NCI-H1436 treated with DMSO at 0.1 percent for 48 hours (cell line): ENCODE data around the gene CRYM.
"Not testable (repeated sequence)": the region's sequence is repeated elsewhere in the genome, so short reads cannot be mapped to it uniquely, and the experiment has no call there.

Experiments used
- DNase-seq: peaks from one replicate; lab custom pipeline; 2025; lab: John Stamatoyannopoulos, UW

The CRYM gene

DNA sequence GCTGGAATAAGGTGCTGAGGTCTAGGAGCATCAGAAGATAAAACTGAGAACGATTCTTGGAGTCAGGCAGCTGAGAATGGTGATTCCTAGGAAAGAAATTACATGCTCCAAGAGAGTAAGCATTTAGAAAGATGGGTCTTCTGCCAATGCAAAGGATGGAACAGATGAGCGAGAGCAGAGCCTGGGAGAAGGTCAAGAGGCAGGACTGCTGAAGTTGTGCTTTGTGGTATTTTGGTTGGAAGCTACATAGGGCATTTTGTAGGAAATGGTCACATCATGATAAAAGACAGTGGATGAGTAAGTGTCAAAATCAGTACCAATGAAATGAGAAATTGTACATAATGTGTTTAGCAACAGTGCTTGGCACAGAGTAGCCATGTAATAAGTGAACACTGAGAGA, 1.4 kb upstream of the CRYM start:
- no peak for DNase-seq

DNA sequence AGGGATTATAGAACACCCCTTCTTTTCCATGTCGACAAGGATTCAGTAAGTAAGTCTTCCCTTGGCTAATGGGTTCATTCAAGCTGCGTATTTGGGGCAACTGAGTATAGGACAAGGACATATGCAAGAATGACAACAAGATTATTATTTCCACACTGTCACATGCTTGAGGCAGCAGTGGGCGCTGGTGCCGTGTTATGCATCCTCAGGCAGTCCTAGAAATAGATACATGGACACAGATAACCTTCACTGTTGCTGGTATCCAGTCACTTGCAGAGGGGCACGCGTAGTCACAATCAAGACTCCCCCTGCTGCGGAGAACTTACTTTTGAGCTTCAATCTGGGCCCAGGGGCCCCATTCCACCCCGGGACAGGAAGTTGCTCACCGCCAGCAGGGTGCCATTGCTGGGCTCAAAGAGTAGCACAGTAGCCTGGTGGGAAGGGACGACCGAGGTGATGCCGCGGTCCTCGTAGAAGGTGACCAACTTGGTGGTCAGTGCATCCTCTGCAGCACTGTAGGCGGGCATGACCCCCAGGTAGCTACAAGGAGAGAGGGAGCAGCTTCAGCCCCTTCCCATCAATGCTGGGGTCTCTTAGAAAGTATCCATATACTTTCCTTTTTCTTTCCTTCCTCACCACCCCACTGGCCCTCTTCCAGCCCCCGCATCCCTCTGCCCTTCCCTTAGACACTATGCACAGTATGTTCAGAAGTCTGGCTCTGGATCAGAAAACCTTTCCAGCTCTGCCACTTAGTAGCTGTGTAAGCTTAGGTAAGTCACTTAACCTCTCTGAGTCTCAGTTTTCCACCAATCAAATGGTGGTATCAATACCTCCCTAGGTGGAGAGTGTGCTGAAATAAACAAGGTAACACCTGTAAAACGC, 804 bp downstream of the CRYM start:
- DNase-seq = no peak

DNA sequence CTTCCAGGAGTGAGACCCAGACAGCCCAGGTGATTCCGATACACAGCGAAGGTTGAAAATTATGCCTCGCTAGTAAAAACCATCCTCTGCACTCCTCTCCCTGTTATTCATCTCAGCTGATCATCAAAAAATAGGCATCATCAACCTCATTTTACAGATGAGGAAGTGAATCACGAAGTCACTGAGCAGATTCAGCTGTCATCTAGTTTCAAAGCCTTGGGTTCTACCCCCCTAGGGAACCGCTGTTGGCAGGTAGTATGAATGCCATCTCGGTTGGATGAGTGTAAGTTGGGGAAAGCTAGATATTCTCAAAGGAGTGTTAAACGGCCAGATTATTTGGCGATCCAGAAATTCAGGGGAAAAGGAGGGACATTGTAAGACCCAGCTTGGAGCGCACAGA, 2.0 kb downstream of the CRYM start:
- no peak for DNase-seq

DNA sequence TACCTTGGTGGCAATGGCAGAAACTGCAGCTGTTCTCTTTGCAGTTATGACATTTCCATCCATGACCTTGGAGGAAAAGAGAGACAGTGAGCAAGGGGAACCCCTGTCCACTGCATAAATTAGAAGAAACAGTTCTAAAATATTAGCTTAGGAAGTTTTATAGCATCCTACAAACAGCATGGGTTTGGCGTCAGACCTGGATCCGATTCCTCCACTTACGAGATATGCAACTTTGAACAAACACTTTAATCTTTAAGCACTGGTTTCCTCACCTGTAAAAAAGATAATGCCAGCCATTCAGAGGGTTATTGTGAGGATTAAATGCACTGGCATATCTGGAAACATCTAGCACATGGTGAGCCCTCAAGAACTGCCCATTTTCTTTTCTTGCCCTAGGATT, 2.6 kb downstream of the CRYM start:
- DNase-seq = no peak

DNA sequence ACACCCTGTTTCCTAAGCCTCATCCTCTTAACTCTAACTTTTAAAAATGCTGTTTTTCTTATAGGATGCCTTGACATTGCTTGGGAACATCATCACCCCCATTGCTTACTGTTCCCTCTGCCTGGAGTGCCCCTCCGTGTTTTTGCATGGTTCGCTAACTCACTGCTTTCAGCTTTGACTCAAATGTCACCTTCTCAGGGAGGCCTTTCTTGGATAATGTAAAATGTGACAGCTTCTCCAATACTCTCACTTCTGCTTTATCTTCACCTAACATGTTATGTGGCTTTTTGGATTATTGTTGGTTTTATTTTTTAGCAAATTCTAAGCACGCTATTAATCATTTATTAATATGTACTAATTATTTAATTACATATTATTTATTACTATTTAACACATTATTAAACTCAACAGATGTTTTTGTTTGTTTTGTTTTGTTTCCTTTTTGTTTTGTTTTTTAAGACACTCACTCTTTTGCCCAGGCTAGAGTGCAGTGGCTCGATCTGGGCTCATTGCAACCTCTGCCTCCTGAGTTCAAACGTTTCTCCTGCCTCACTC, 3.8 kb downstream of the CRYM start:
- no peak for DNase-seq

DNA sequence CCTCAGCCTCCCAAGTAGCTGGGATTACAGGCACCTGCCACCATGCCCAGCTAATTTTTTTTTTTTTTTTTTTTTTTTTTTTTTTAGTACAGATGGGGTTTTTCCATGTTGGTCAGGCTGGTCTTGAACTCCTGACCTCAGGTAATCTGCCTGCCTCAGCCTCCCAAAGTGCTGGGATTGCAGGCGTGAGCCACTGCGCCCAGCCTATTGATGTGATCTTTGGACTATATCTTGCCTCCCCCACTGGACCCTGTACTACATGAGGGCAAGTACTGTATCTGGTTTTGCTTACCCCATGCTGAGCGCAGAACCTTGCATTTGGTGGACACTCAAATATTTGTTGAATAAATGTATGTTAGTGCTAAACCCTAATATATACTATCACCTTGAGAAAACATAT, 5.3 kb downstream of the CRYM start:
- not testable (repeated sequence) for DNase-seq

DNA sequence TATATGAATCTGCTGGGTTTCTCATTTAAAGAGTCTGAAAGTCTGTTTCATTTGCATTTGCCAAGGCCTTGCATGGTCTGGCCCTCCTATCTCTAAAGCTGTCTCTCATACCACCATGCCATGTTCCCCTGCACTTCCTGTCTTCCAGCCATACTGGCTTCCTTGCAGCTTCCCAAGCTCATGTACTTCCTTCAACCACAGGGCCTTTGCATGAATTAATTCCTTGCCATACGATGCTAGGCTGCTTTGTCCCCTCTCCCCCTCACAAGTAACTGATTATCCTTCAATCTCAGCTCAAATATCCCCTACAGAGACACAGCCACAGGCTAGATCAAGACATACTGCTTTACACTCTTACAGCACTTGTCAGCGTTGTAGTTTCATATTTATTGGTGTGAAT, 5.8 kb downstream of the CRYM start:
- no peak for DNase-seq

DNA sequence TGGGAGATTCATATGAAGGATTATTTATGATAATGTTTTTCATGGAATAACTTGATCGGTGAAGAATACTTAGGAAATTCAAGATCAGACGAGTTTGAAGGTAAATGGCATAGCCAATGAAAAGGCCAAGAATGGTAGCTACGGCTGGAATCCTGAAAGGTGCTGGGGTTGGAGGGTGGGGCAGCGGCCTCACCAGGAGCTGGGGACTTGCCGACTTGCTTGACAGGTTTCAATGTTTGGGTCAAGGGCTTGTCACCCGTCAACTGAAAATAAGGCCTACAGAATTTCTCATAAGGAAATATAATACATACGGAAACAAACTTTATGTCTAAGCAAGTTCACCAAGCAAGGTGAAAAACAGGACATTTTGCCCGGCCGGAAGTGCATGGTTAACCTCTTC, 9.9 kb downstream of the CRYM start:
- DNase-seq = no peak

DNA sequence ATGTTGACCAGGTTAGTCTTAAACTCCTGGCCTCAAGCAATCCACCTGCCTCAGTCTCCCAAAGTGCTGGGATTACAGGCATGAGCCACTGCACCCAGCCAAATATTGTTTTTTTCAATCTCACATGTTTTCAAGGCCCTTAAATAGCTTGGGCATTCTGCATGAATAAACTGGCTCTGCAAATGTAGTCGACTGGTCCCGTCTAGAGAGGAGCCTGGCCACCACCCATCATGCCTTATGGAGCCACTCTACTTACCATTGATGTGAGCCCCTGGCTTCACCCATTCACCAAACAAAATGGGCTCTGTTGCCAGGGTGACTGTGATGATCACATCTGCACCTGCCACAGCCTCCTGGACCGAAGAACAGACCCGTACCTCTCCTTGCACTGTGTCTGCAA, 10.8 kb downstream of the CRYM start:
- no peak for DNase-seq

DNA sequence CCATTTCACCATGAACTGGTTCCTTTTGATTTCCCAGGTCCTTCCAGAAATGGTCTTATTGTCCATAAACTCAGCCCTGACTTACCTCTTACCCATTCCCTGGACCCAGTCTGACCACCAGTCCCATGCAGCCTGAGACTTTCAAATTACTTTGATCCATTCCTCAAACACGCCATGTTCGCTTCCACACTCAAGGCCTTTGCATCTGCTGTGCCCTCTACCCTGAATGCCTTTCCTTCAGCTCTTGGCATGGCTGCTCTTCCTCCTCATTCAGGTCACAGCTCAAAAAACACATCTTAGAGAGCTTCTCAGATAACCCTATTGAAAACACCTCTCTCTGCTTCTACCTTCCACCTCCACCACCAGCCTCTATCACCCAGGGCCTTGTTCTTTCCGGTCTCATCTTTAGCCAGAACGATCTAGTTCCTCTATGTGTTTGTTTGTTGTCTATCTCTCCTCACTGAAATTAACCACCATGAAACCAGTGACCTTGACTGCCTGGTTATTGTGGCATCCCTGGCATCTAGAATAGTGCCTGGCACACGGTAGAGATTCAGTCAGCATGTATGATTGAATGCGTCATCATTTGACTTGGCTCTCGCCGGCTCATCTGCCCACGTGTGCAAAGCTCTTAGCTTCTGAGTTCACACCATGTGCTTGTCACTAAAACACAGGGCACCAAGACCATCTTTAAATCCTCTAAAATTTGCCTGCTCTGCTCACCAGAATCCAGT, 12.8 kb downstream of the CRYM start:
- DNase-seq = no peak

DNA sequence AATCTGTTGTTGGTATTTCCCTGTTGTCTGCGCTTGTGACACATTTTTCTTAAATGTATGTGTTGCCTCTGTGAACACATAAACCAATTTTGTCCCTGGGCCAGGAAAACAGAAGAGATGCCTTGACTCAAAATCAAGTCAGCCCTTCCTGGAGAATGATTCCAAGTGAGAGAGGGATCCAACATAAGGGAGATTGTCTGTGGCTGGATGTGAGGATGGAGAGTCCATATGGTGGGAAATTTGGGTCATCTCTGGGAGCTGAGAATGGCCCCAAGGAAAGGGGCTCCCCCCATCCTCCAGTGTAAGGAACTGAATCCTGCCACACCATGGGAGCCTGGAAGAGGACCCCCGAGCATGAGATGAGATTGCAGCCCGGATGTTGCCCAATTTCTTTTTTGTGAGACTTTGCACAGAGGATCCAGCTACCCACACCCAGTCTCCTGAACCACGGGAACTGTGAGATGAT, 13.5 kb downstream of the CRYM start:
- no peak for DNase-seq

DNA sequence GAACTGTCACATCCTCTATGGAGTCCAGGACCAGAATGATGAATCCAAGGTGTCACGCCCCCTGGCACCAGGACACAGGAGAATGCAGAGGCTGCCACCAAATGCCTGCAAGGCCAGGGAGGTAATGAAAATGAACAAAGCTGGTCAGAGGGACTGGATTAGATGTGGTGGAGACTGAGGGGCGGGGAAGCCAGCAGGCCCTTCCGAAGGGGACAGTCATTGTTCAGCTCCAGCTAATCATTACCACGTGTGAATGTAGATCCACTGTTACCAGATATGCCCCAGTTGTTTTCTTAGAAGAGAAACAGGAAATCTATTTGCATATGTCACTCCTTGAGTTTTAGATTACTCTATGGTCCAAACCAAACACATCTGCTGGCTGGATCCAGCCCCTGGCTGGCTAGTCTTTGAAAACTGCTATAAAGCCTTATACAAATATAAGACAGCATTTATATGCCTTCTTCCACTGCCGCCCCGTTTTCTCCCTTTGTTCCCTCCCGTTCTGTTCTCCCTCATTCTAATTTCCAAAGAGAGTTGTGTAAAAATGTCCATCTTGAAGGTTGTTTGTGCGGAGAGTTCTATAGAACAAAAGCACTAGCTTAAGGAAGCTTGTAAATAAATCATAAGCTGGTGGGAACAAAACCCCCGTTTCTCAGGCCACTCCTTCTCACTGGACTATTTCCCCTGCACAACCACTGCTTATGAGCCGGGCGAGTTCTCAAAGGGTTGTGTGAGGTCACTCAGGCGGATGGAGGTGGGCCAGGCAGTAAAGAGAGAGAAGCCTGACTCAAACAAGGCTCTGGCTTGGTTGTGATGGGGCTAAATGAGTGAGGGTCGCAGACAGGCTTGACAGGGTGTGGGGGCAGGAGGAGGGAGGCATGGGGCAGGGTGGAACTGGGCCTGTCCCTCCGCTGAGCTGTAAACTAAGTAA, 14.2 kb downstream of the CRYM start:
- no peak for DNase-seq

DNA sequence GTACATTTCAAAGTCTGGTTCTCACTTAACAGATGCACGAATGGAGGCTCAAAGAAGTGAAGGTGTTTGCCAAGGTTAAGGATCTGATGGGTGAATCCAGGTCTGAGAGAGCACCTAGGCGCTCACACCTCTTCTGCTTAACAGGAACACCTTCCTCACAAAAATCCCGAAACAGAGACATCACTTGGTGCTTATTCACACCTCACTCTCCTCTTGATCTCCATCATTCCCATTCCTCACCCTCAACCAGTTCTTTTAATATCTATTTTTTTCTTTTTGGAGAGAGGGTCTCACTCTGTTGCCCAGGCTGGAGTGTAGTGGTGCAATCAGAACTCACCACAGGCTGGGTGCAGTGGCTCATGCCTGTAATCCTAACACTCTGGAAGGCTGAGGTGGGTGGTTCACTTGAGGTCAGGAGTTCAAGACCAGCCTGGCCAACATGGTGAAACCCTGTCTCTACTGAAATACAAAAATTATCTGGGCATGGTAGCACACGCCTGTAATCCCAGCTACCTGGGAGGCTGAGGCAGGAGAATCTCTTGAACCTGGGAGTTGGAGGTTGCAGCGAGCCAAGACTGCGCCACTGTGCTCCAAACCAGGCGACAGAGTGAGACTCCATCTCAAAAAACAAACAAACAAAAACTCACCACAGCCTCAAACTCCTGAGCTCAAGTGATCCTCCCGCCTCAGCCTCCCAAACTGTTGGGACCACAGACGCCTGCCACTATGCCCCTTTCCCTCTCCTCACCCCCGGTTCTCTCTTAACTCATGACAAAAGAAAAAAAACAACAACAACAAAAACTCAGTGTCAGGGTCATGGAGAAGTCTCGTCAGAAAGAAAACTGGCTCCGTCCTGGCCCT, 15.1 kb downstream of the CRYM start:
- no peak for DNase-seq

DNA sequence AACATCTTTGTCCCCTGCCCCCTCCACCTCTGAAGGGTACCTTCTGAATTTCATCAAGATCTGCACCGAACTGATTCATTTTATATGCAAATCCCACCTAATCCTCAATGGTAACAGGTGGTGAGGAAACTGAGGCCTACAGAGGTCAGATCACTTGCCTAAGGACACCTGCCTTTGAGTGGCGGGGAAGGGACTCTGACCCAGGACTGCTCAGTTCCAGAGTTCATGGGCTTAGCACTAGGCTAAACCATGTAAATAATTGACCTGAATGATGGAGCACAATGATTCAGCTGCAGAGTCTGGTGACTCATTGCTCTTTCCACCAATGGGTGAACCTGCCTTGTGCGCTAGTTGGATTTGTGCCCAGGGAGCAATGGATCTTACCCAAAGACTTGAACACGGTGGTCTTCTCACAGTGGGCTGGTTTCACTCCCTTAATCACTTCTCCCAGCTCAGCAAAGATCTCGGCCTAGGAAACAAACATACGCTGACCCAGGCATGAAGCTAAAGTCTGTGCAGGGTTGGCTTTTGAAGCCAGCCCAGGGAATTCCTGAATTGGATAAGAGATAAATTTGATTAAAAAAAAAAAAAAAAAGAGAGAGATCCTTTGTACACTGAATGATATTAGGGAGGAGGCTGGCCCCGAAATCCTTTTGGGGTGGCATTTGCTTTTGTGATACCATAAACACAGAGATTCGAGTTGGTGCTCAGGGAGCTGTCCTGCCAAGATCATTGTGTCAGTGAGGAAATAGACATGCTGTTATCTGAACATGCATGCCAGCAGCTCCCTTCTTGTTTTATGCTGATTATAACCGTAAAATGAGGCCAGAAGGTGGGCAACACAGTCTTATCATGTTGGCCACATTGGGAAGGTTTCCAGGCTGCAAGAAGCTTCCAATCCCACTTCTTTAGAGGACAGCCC, 17.0 kb downstream of the CRYM start:
- no peak for DNase-seq

DNA sequence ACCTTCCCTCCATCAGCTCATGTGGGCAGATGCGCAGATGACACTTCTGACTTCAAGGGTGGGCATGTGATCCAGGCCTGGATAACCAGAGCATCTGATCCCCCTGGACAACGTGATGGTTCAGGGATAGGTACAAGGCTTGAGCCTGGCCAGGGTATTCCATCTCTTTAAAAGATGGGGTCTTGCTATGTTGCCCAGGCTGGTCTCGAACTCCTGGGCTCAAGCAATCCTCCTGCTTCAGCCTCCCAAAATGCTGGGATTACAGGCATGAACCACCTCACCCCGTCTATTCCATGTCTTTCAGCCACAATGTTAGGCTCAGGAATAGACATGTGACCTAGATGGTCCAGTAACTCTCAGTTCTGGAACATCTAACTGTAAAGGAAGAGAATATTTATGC, 20.8 kb downstream of the CRYM start:
- DNase-seq = no peak

DNA sequence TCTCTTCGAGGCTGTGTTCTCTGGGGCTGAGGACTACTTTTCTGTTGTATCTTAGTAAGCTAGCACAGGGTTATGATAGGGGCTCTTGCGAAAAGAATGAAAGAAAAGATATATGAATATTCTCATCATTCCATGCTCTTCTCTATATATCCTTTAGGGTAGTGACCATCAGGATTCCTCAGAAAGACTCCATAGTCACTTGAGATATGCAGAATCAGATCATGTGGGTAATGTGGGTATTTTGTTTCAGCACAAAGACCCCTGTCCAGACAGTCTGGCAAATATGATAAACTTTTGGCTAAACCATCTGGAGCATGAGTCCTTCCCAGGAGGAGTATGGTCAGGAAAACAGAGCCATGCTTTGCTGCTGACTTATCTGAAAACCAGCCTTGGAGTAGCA, 21.5 kb downstream of the CRYM start:
- no peak for DNase-seq

DNA sequence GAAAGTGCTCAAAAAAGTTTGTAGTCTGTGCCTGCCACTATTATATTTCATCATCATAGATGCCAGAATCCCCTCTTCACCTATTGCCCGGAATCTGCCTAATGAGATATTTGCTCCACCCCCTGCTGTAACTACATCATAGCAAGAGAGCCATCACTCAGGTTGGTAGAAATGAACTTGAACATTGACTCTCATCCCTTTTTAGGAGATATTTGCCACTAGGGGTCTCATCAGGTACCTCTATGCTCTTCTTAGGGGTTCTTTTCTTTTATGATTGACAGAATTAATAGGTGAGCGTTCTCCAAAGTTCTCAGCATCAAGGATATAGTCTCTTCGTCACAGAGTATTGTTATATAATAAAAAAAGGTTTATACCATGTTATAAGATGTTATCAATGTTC, 24.6 kb downstream of the CRYM start:
- DNase-seq = no peak

DNA sequence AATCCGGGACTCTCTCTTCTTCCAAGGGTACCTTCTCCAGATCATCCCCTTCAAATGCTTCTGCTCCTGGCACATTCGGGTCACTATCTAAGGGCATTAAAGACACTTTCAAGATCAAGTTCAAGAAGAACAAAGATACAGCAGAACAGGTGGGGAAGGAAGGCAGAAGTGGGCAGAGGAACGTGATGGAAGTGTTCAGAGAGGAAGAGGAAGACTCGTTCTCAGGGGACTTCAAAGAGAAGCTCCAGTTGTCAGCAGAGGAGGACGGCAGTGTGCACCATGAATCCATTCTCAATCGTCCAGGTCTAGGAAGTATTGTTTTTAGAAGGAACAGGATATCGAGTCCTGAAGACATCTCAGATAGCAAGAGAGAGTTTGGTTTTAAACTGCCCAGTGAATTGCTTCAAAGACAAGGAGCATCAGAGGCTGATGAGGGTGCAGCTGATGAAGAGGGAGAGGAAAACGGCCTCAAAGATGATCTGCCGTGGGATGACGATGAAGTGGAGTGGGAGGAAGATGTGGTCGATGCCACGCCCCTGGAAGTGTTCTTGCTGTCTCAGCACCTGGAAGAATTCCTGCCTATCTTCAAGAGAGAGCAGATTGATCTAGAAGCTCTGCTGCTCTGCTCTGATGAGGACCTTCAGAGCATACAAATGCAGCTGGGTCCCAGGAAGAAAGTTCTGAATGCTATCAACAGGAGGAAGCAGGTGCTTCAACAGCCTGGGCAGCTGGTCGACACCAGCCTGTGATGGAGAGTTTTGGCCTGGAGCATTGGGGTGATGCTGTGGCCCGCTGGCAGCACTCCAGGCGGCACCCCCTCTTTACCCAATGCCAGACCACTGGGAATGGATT, 27.8 kb downstream of the CRYM start:
- DNase-seq = no peak

DNA sequence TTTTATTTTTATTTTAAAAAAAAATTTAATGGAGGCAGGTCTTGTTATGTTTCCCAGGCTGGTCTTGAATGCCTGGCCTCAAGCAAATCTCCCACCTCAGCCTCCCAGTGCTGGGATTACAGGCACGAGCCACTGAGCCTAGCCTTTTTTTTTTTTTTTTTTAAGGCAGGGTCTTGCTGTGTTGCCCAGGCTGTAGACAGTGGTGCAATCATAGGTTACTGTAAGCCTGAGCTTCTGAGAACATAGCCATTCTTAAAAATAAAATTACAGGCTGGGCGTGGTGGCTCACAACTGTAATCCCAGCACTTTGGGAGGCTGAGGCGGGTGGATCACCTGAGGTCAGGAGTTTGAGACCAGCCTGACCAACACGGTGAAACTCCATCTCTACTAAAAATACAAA, 29.9 kb downstream of the CRYM start:
- DNase-seq = not testable (repeated sequence)
